GM12878 (cell line): Measurements from ENCODE around the gene ANXA3. TPM values are rescaled to one million over a fixed set of nuclear protein-coding genes. Genes with fewer than 3 reads are reported as not detected.

Experiments used
- ATAC-seq: fragments of 200-7000 bp; cut with Tn5 transposase; 3 replicates; pipeline ENCODE4 v1.9.1; 2020; ENCODE audit warnings: mild to moderate bottlenecking, moderate library complexity
- BruUV-seq: library from RNA; stranded (reverse); fragments of 400-500 nt; replicated peaks from 2 replicates; lab custom pipeline; 2021; lab: Mats Ljungman, UMichigan
- CTCF ChIA-PET: fragments of 300-600 bp; sonication (Branson Sonifier 250); formaldehyde crosslinking; extraction: SDS; loops from one replicate; lab custom pipeline; 2021; ENCODE audit warnings: inconsistent platforms; lab: Yijun Ruan, JAX
- POLR2A ChIA-PET: fragments of 350-600 bp; formaldehyde crosslinking; extraction: SDS; loops from one replicate; lab custom pipeline; 2021; ENCODE audit warnings: inconsistent platforms; lab: Charles Lee
- RAD21 ChIA-PET: fragments of 300-600 bp; sonication (Branson Sonifier 250); formaldehyde crosslinking; loops from one replicate; lab custom pipeline; 2023; ENCODE audit warnings: antibody characterized with exemption; ENCODE audit not compliant: unreplicated experiment; lab: Charles Lee
- SMC1A ChIA-PET: fragments of 300-600 bp; sonication (Branson Sonifier 250); formaldehyde crosslinking; loops from one replicate; lab custom pipeline; 2023; ENCODE audit not compliant: unreplicated experiment, uncharacterized antibody; lab: Charles Lee
- DNase-seq: peaks from one replicate; pipeline ENCODE4 v3.0.0-alpha.2; 2011; ENCODE audit warnings: low read depth, low spot score
- FAIRE-seq: peaks from 3 replicates; lab custom pipeline; 2011; peaks lifted over from hg19 to GRCh38; lab: Jason Lieb, UNC
- H2AFZ ChIP-seq: 2 replicates; pipeline ENCODE4 v1.6.0; 2011; ENCODE audit warnings: low read depth, low read length, control low read depth; ENCODE audit not compliant: control insufficient read depth
- H3K27ac ChIP-seq: 2 replicates; pipeline ENCODE4 v1.5.1; 2011; ENCODE audit warnings: control low read depth; ENCODE audit not compliant: control insufficient read depth, insufficient read depth
- H3K27me3 ChIP-seq, 2 experiments: replicated peaks in 1 of 2; 2 replicates each; pipeline versions ENCODE4 v1.6.0 to v1.6.1; 2011; ENCODE audit warnings: low read length in 1 of 2; ENCODE audit not compliant: control insufficient read depth in 2 of 2, insufficient read depth in 2 of 2
- H3K36me3 ChIP-seq, 2 experiments: 2 replicates each; pipeline ENCODE4 v1.5.1; 2011; ENCODE audit warnings: low read length in 1 of 2; ENCODE audit not compliant: control insufficient read depth in 2 of 2, insufficient read depth in 2 of 2
- H3K4me1 ChIP-seq: 2 replicates; pipeline ENCODE4 v1.6.1; 2011; ENCODE audit warnings: mild to moderate bottlenecking, low read length, moderate library complexity, mixed read lengths; ENCODE audit not compliant: control insufficient read depth, insufficient read depth
- H3K4me2 ChIP-seq: 2 replicates; pipeline ENCODE4 v1.6.0; 2011; ENCODE audit warnings: control low read depth; ENCODE audit not compliant: control insufficient read depth, insufficient read depth
- H3K4me3 ChIP-seq: fragments of 200-600 bp; sonication (generic); 2 replicates; pipeline ENCODE4 v1.5.1; 2016
- H3K79me2 ChIP-seq: 2 replicates; pipeline ENCODE4 v1.6.0; 2011; ENCODE audit warnings: low read length; ENCODE audit not compliant: control insufficient read depth, insufficient read depth
- H3K9ac ChIP-seq: 2 replicates; pipeline ENCODE4 v1.8.0; 2011; ENCODE audit warnings: low read length, control low read depth, mixed read lengths; ENCODE audit not compliant: control insufficient read depth, insufficient read depth
- H3K9me3 ChIP-seq: replicated peaks from 3 replicates; pipeline ENCODE4 v1.5.1; 2011; ENCODE audit warnings: mild to moderate bottlenecking, low read length; ENCODE audit not compliant: control insufficient read depth, insufficient read depth
- H4K20me1 ChIP-seq: 2 replicates; pipeline ENCODE4 v1.6.0; 2011; ENCODE audit not compliant: control insufficient read depth, insufficient read depth
- BHLHE40 ChIP-seq, 2 experiments: fragments of 450-650 bp in 1 of 2; IDR thresholded peaks; 2 replicates each; pipeline ENCODE4 v1.6.1; 2011 to 2017; ENCODE audit warnings: low read depth in 2 of 2, borderline replicate concordance in 1 of 2, improper control_type of control experiment in 1 of 2, low read length in 1 of 2, mild to moderate bottlenecking in 1 of 2
- HDAC6 ChIP-seq: fragments of 200-600 bp; sonication (generic); IDR thresholded peaks from one replicate; pipeline ENCODE4 v1.8.0; 2017; ENCODE audit warnings: antibody characterized with exemption; ENCODE audit not compliant: unreplicated experiment
- MLLT1 ChIP-seq: fragments of 450-650 bp; IDR thresholded peaks from 2 replicates; pipeline ENCODE4 v1.6.1; 2016; ENCODE audit warnings: mild to moderate bottlenecking
- NBN ChIP-seq: fragments of 450-650 bp; IDR thresholded peaks from 2 replicates; pipeline ENCODE4 v1.6.1; 2016
- NFIC ChIP-seq: IDR thresholded peaks from 2 replicates; pipeline ENCODE4 v1.6.1; 2012; ENCODE audit warnings: low read depth, mild to moderate bottlenecking, inconsistent platforms, low read length, moderate library complexity
- PAX5 ChIP-seq: IDR thresholded peaks from 2 replicates; pipeline ENCODE4 v1.6.1; 2011; ENCODE audit warnings: low read depth, low read length, borderline replicate concordance
- RAD51 ChIP-seq: fragments of 450-650 bp; IDR thresholded peaks from 2 replicates; pipeline ENCODE4 v1.6.1; 2016; ENCODE audit warnings: moderate library complexity, mild to moderate bottlenecking, inconsistent platforms
- RBBP5 ChIP-seq: fragments of 200-600 bp; sonication (generic); conservative IDR thresholded peaks from 2 replicates; pipeline ENCODE4 v1.6.1; 2016
- REST ChIP-seq: IDR thresholded peaks from 2 replicates; pipeline ENCODE4 v1.6.1; 2012; ENCODE audit warnings: mild to moderate bottlenecking, low read depth, low read length
- SREBF1 ChIP-seq: IDR thresholded peaks from 2 replicates; pipeline ENCODE4 v1.6.1; 2012; ENCODE audit warnings: mild to moderate bottlenecking, low read length
- SRF ChIP-seq, 2 experiments: IDR thresholded peaks; 2 replicates each; pipeline ENCODE4 v1.6.1; 2011; ENCODE audit warnings: low read depth in 2 of 2, low read length in 2 of 2, mild to moderate bottlenecking in 1 of 2, moderate library complexity in 1 of 2
- STAT1 ChIP-seq: fragments of 450-650 bp; conservative IDR thresholded peaks from 2 replicates; pipeline ENCODE4 v1.6.1; 2014; ENCODE audit warnings: antibody characterized with exemption, mild to moderate bottlenecking
- ZBTB40 ChIP-seq: fragments of 450-650 bp; IDR thresholded peaks from 2 replicates; pipeline ENCODE4 v1.6.1; 2016; ENCODE audit warnings: mild to moderate bottlenecking, moderate library complexity, borderline replicate concordance
- ZNF207 ChIP-seq: fragments of 450-650 bp; IDR thresholded peaks from 2 replicates; pipeline ENCODE4 v1.6.1; 2014; ENCODE audit warnings: antibody characterized with exemption, mild to moderate bottlenecking, borderline replicate concordance
- WGBS: methylation state at CpG from one replicate; pipeline ENCODE4 v1.1.6; 2016; ENCODE audit warnings: low lambda C conversion rate; ENCODE audit not compliant: insufficient replicate concordance, insufficient coverage; ENCODE audit errors: missing lambda C conversion rate; 5-methylcytosine and 5-hydroxymethylcytosine counted together
- in situ Hi-C: fragments of 300-500 bp; cut with MboI; formaldehyde crosslinking; loops from 9 replicates; pipeline ENCODE4 v1.14.3; 2018; ENCODE audit warnings: mixed read lengths
- intact Hi-C: fragments of 100-400 bp; cut with micrococcal nuclease; formaldehyde crosslinking; loops from one replicate; pipeline ENCODE4 v1.14.2; 2022; ENCODE audit not compliant: unreplicated experiment
- polyA plus RNA-seq, 11 experiments: library from polyadenylated mRNA; depleted of rRNA in 4 of 11; unstranded in 6 of 11; stranded (reverse) in 5 of 11; fragments of >200 nt; fragmentation: Nextera tagmentation in 4 of 11; fragmentation: Illumina TruSeq in 1 of 11; extraction: Ambion mirVana in 4 of 11; extraction: Trizol in 1 of 11; gene quantifications; 1 replicate in 1 of 11; 2 replicates in 10 of 11; pipeline versions ENCODE4 v1.2.1 to v1.2.3, GENCODE V29; 2011 to 2016; ENCODE audit warnings: inconsistent platforms in 2 of 11, missing spikeins in 2 of 11, low read depth in 1 of 11
- total RNA-seq, 4 experiments: library from RNA; depleted of rRNA in 3 of 4; stranded (reverse); fragments of >200 nt in 3 of 4; fragmentation: Illumina TruSeq in 1 of 4; extraction: Trizol in 1 of 4; gene quantifications; 2 replicates each; pipeline versions ENCODE4 v1.2.1 to v1.2.3, GENCODE V29; 2013 to 2021

The ANXA3 gene
- total and polyA plus RNA-seq, 10 of the 15 experiments (the other 5 are each of a cell fraction or from before 2014, with no cell fraction given): 0.28 to 14.7 (median 0.91) TPM

GRCh38 chr4:78527555-78527954 is 24.0 kb upstream of the ANXA3 start:
- Histone ChIP-seq H3K36me3 (no peaks in the 10 kb centered on the region), H3K27me3 (peaks cover 0 to 3% of the 10 kb centered on the region in 2 experiments; a peak in 1 of 4 replicates), H3K27ac (no peak overlapping the region)
- intact Hi-C loops: no loop called here
- BruUV-seq: no TSS peak
- POLR2A ChIA-PET: no interaction called here
- TF ChIP-seq NFIC (no peak), RBBP5 (no peak), PAX5 (no peak), STAT1 (no peak), ZBTB40 (no peak), NBN (no peak), BHLHE40 (IDR thresholded peaks at IDR 0.05; ENCODE audit: borderline replicate concordance in 1 of 2, low read depth in 2 of 2, low read length in 1 of 2) (no peak), SRF (IDR thresholded peaks at IDR 0.05; ENCODE audit: low read depth in 2 of 2, low read length in 2 of 2) (no peak), RAD51 (no peak), HDAC6 (no peak), MLLT1 (no peak), ZNF207 (no peak), SREBF1 (no peak), REST (no peak)
- TF ChIP-seq, all 136 proteins: peak for 0
- ChIA-PET CTCF (no interaction called here), SMC1A (interaction anchor here (0.7 to 2.0 kb wide), 2 partner anchors 24 to 85 kb away, joined by 3 to 4 read pairs; partner anchors contain the start of gene ANXA3), RAD21 (no interaction called here)
- 3% methylated on average over 4 of the region's 4 CpGs for WGBS
- no peak overlapping the region for H3K9ac ChIP-seq
- no peaks in the 10 kb centered on the region for H3K79me2 ChIP-seq
- in situ Hi-C loops: no loop called here
- H3K4me3 ChIP-seq: no peak overlapping the region
- H2AFZ ChIP-seq: no peak overlapping the region
- no peaks in the 10 kb centered on the region for H3K4me1 ChIP-seq
- no peaks in the 10 kb centered on the region for H4K20me1 ChIP-seq
- H3K9me3 ChIP-seq: no peaks in the 10 kb centered on the region
- ATAC-seq (no peak), DNase-seq (no peak), FAIRE-seq (no peak)
- H3K4me2 ChIP-seq: no peak overlapping the region
